Stimulated activated CD8-positive, alpha-beta memory T cell treated with anti-CD3 and anti-CD28 coated beads, Interleukin-15, amount 100 ng/mL, for 24 hours (primary cell): ENCODE results near the gene TMEM14C.
"Not testable (repeated sequence)": the region's sequence is repeated elsewhere in the genome, so short reads cannot be mapped to it uniquely, and the experiment has no call there.

Experiments
- DNase-seq: peaks from one replicate; pipeline ENCODE4 v3.0.0-alpha.2; 2020; ENCODE audit warnings: low read depth

Gene TMEM14C

DNA sequence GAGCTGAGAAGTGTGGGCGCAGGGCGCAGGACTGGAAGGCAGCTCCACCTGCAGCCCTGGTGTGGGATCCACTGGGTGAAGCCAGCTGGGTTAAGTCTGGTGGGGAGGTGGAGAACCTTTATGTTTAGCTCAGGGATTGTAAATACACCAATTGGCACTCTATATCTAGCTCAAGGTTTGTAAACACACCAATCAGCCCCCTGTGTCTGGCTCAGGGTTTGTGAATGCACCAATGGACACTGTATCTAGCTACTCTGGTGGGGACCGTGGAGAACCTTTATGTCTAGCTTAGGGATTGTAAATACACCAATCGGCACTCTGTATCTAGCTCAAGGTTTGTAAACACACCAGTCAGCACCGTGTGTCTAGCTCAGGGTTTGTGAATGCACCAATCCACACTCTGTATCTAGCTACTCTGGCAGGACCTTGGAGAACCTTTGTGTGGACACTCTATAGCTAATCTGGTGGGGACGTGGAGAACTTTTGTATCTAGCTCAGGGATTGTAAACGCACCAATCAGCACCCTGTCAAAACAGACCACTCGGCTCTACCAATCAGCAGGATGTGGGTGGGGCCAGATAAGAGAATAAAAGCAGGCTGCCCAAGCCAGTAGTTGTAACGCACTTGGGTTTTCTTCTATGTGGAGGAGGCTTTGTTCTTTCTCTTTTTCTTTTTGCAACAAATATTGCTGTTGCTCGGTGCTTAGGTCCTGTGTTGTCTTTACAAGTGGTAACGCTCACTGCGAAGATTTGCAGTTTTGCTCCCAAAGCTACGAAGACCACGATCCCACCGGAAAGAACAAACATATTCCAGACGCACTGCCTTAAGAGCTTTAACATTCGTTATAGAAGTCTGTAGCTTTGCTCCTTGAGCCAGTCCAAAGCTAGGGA is 1.7 kb upstream of the TMEM14C start:
- DNase-seq = not testable (repeated sequence)

DNA sequence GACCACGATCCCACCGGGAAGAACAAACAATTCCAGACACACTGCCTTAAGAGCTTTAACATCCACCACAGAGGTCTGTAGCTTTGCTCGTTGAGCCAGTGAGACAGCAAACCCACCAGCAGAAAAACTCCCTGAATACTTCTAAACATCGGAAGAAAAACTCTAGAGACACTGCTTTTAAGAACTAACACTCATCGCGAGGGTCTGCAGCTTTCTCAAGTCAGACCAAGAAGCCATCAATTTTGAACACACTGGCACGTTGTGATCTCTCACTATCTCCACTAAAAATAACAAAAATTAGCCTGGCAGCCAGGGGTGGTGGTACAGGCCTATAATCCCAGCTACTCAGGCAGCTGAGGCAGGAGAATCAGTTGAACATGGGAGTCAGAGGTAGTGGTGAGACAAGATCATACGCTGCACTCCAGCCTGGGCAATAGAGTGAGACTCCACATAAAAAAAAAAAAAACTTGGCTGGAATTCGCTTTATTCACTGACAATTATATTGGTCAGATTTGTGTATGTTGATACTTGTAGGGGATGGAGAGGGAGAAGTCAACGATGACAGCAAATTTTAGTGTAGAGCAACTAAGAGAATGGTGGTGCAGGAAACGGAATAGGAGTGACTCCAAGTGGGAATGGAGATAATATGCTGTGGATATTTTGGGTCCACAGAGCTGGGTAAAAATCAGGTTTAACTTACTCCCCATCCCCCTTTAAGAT is 860 bp upstream of the TMEM14C start:
- DNase-seq = no peak

DNA sequence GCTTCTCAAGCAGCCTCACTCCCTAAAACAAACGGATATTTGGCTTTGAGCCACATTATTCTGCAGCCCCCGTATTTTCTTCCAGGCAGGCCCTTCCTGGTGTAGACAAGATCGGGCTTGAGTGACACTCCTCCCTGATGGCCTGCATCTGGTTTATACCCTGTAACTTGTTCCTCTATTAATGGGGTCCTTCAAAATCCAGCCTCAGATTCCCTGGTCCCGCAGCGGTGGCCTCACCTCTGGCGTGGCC is 375 bp upstream of the TMEM14C start:
- DNase-seq = no peak

DNA sequence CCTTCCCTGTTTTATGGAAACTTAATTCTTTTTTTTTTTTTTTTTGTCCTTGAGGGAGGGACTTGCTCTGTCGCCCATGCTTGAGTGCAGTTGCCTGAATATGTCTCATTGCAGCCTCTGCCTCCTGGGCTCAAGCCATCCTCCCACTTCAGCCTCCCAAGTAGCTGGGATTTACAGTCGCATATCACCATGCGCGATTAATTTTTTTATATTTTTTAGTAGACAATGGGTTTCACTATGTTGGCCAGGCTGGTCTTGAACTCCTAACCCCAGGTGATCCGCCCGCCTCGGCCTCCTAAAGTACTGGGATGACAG is 654 bp downstream of the TMEM14C start:
- no peak for DNase-seq

DNA sequence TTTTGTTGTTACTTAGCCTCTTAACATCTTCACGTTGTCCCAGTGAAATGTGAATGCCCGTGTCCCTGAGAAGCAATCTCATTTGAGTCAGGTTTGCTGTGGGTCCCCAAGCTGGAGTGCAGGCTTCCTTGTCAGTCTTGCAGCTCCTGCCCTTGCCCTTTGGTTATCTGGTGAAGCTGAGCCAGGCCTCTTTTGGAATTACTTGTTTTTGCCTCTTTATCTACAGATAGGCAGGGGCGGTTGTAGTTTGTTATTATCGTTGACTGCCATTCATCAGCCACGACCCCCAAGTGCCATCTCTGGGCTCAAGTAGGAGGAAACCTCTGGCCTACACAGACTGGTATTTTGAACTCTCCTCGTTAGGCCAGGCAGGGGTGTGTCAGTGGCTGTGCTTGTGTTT is 2.2 kb downstream of the TMEM14C start:
- DNase-seq = no peak

DNA sequence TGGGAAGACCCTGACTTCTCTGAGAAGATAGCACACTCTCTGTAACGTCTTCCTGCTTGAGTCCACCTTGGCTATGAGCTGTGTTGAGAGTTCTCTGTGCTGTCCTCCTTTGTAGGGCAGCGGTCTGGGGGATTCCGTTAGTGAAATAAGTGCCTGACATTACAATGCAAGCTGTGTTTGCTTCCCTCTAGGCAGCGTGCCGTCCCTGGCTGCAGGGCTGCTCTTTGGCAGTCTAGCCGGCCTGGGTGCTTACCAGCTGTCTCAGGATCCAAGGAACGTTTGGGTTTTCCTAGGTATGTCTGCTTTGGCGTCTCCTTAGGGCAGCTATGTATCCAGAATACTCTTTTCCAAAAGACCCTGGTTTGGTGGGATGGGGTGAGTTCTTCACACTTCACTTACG is 2.8 kb downstream of the TMEM14C start:
- no peak for DNase-seq

DNA sequence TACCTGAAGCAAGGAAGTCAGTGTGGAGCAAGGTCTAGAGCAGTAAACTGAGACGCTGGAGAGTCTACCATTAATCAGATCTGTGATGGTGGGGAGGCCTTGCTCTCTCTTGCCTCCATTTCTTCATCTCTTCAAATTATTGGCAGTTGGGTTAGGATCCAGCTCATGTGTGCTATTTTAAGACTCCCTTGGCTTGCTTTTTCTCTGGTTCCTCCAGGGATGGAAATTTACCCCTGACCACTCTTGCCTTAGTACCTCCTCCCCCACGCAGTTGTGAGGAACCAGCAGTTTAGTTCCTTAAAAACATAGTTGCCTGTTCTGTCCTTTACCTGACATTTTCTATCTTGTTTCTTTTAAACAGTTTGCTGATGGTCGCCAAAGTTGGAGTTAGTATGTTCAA is 7.4 kb downstream of the TMEM14C start:
- no peak for DNase-seq

DNA sequence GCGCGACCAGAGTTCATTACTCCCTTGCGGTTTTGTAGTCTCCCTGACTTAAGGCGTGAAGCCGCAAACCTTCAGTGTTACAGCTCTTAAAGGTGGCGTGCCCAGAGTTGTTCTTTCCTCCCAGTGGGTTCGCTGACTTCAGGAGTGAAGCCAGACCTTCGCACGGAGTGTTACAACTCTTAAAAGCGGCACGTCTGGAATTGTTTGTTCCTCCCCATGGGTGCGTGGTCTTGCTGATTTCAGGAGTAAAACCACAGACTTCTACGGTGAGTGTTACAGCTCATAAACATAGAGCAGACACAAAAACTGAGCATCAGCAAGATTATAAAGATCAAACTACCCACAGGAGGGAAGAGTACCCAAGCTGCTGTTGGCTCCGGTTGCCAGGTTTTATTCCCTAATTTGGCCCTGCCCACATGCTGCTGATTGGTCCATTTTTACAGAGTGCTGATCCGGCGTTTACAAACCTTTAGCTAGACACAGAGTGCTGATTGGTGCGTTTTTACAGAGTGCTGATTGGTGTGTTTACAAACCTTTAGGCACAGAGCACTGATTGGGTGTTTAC is 10.4 kb downstream of the TMEM14C start:
- no peak for DNase-seq

DNA sequence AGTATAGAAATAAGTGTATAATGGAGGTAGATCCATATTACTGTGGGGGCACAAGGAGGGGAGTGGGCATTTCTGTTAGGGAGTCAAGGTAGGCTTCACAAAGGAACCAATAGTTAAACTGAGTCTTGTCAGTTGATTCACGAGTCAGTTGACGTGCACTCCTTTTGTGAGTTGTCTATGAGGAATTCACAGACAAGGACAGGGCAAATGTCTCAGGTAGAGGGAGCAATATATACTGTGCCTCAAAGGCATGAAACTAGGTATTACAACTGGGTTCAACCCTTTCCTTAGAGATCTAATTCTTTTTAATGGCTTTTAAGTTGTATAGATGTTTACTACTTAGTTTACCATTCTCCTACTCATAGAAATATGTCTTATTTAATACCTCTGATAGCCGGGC is 11.0 kb downstream of the TMEM14C start:
- no peak for DNase-seq

DNA sequence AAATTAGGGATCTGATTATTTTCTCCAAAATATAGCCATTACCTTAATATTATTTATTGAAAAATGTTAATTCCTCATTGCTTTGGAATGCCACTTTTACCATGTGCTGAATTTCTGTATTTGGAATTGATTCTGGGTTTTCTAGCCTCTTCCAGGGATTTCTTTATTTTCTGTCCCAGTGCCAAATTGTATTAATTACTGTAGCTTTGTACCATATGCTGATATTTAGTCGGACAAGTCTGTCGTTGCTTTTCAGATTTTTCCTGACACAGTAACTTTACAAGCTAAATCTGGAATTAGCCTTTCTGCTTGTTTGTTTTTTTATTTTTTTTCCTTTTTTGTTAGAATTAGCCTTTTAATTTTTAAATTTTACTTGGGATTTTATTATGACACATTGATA is 13.9 kb downstream of the TMEM14C start:
- no peak for DNase-seq

DNA sequence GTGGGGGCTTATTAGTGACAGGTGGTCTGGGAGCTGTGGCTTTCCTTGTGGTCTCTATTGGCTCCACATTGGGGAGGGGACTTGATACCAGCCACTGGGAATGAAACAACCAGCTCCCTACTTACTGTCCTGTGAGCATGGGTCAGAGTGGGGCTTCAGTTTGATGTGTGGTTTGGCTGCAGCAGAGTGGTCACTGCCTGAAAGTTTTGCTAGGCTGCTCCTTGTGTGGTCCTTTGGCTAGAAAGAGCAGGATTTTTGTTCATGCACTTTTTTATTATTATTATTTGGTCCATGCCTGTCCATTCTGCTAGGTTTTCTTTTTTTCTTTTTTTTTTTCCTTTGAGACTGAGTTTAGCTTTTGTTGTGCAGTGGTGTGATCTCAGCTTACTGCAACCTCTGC is 17.2 kb downstream of the TMEM14C start:
- DNase-seq = no peak

DNA sequence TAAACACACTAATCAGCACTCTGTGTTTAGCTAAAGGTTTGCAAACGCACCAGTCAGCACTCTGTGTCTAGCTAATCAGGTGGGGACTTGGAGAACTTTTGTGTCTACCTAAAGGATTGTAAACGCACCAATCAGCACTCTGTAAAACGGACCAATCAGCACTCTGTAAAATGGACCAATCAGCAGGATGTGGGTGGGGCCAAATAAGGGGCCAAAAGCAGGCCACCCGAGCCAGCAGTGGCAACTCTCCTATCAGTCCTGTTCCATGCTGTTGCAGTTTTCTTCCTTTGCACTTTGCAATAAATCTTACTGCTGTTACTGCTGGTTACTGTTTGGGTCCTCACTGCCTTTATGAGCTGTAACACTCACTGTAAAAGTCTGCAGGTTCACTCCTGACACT is 18.8 kb downstream of the TMEM14C start:
- not testable (repeated sequence) for DNase-seq

DNA sequence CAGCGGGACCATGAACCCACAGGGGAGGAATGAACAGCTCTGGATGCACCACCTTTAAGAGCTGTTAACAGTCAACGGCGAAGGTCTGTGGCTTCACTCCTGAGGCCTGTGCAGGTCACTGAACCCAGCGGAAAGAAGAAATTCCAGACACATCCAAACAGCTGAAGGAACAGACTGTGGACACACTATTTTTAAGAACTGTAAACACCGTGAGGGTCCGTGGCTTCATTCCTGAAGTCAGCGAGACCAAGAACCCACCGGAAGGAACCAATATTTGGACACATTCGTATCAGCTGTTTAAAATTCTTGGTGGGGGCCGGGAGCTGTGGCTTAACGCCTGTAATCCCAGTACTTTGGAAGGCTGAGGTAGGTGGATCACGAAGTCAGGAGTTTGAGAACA is 19.4 kb downstream of the TMEM14C start:
- no peak for DNase-seq

DNA sequence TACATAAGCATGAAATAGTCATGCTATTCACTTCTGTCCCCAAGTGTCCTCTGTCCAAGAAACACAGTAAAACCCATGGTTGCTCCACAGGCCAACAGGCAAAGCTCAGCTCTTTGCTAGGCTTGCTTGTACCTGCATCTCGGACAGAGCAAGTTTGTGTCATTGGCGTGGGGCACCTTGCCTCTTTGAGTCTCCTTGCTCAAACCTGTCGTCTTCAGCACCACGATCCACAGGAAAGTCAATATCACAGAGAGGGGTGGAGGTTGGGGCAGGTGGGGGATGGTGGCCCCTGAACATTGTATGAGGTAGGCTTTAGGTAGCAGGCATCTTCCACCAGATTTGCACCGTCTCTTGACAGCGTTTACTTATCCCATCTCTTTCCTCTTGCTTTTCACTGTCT is 20.6 kb downstream of the TMEM14C start:
- no peak for DNase-seq

DNA sequence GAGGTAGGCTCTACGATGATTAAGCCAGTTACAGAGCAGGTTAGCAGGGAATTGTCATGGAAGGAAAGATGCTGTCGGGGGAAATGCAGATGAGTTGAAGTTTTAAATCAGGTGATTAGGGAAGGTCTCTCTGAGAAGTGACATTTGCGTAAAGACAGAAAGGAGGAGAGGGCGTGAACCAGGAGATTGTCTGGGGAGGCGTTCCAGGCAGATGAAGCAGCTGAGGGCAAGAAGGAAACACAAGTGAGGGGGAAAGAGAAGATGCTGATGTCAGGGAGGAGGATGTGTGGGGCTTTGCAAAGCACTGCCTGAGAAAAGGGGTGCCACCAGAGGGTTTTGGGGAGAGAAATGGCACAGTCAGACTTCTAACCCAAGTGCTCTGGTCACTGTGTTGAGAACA is 22.2 kb downstream of the TMEM14C start:
- no peak for DNase-seq

DNA sequence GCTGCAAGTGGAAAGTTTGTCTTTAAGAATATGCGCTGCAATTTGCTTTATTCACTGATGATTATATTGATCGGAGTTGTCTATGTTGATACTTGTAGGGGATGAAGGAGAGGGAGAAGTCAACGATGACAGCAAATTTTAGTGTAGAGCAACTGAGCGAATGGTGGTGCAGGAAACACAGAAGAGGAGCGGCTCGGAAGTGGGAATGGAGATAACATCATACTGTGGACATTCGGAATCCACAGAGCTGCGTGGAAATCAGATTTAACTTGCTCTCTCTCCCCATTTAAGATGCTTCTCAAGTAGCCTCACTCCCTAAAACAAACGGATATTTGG is 24.0 kb downstream of the TMEM14C start:
- DNase-seq = no peak

DNA sequence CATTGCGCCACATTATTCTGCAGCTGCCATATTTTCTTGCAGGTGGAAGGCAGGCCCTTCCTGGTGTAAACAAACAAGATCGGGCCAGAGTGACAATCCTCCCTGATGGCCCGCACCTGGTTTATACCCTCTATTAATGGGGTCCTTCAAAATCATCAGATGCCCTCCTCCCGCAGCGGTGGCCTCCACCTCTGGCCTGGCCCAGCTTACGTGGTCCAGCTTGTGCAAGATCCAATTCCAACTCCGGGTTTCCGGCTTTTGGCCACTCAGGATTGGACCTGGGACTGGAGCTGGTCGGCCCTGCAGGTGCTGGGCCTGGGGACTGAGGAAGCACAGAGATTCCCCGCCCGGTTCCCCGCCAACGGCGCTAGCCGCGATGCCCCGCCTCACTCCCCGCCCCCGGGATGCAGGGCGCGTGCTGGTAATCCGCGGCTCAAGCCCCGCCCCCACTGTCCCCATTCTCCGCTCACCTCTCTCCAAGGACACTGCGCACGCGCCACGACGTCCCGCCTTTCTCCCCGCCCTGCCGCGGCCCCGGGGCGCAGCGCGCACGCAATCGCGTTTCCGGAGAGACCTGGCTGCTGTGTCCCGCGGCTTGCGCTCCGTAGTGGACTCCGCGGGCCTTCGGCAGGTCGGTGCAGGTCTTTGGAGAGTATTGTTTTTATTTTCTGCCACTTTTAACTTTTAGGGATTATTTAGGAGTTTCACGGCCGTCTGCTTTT is 24.5 kb downstream of the TMEM14C start, which contains the start of gene TMEM14B:
TMEM14B (plus strand) TSS at position 555 of the 722 bp plus-strand sequence. CDS start 1,441 bp downstream, outside the sequence.
- DNase-seq = peak; percentile 99

DNA sequence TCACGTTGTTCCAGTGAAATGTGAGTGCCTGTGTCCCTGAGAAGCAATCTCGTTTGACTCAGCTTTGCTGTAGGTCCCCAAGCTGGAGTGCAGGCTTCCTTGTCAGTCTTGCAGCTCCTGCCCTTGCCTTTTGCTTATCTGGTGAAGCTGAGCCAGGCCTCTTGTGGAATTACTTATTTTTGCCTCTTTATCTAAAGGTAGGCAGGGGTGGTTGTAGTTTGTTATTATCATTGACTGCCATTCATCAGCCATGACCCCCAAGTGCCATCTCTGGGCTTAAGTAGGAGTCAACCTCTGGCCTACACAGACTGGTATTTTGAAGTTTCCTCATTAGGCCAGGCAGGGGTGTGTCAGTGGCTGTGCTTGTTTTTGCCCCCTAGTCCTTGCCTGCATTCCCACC is 26.9 kb downstream of the TMEM14C start:
- DNase-seq = no peak

DNA sequence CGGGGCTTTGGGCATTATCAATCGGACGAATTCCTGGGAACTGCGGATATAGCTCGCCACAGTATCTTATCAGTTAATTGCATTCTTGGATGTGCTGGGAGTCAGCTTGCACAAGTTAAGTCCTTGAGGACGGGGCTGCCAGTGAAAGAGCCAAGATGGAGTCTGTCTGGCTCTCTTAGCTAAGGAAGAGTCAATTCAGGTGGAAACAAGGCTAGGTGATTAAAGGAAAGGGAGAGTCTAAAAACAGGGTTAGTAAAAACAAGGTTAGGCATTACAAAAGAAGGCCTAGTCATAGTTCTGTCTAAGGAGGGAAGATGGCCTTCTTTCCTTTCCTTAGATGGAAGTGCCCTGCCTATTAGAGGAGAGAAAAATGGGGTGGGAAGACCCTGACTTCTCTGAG is 27.7 kb downstream of the TMEM14C start:
- DNase-seq = not testable (repeated sequence)

DNA sequence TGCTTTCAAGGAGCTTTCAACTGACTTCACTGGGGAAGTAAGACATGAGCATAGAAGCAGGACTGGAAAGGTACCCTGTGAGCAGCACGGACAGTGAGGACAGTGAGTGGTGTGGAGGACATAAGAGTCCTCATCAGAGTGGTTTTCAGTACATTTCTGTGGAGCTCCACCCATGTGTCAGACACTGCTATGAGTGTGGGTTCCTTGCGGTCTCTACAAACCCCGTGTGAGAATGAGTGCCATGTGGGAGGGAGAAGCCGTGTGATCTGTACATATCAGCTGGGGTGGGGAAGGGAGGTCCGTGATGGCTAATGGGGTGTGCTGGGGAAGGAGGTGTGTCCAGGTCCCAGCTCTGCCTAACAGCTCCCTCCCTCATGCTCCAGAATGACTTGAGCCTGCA is 28.9 kb downstream of the TMEM14C start:
- not testable (repeated sequence) for DNase-seq

DNA sequence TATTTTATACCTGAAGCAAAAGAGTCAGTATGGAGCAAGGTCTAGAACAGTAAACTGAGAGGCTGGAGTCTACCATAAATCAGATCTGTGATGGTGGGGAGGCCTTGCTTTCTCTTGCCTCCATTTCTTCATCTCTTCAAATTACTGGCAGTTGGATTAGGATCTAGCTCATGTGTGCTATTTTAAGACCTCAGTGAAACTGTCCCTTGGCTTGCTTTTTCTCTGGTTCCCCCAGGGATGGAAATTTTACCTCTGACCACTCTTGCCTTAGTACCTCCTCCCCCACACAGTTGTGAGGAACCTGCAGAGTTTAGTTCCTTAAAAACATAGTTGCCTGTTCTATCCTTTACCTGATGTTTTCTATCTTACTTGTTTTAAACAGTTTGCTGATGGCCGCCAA is 33.2 kb downstream of the TMEM14C start:
- no peak for DNase-seq

DNA sequence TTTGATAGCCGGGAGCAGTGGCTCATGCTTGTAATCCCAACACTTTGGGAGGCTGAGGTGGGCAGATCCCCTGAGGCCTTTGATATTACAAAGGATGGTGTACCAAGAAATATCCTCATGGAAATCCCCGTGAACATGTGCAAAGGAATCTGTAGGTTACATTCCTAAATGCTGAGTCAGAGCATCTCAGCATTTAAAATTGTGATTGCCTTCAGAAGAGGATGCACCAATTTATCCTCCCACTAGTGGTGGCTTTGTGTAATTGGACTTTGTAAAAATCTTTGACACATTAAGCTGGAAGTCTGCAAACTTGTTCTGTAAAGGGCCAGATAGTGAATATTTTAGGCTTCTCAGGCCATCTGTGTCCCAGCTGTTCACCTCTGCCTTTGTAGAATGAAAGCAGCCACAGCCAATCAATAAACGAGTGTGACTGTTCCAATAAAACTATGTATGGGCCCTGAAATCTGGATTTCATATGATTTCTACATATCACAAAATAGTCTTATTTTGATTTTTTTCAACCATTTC is 36.5 kb downstream of the TMEM14C start:
- no peak for DNase-seq

DNA sequence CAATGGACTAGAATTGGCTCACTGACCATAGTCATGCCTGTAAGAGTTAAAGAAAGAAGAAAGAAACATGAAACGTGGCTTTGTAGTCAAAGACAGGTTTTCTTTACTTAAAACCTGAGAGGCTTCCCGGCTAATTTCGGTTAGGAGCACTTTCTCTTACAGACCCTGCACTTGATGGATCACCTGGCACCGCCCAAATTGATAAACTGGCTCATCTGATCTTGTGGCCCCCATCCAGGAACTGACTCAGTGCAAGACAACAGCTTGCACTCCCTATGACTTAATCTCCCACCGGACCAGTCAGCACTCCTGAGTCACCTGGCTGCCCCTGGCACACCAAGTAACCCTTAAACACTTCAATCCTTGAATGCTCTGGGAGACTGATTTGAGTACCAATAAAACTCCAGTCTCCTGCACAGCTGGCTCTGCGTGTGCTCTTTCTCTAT is 37.0 kb downstream of the TMEM14C start:
- no peak for DNase-seq
